ENCODE data around the gene ACSS2. TPM values are rescaled to one million over a fixed set of nuclear protein-coding genes. Genes with fewer than 3 reads are reported as not detected.

The ACSS2 gene
- total and polyA plus RNA-seq, 2 donors (not counting 1 experiment from before 2014, with no cell fraction given): 10.5 to 22.1 TPM

GRCh38 chr20:34915749-34916455 lies 39.5 kb downstream of the ACSS2 start:
- intact Hi-C loops (cut with micrococcal nuclease): no loop called here

DNA sequence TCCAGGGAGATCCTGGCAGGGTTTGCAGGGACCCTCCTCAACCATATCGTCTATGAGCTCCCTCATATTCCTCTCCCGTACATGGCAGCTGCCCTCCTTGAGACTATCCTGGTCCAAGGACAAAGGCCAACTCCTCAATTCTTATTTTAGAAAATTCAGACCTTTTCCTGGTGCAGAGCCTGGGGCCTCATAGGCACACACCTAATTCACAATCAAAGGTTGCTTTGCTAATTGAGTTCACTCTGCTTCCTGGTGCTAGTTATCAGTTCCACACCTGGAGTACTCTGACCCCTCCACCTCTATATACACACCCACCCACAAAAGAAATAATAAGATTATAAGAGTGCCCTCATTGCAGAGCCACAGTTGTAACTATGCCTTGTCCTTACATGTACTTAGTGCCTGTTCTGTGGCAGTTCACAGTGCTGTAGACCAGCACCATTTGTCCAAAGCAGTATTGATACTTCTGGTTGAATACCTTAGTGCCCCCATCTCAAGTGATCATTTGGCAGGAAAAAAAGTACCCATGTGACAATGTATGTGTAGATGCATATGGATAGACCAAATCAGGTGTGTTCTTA lies 40.5 kb downstream of the ACSS2 start:
- no peaks in the 10 kb centered on the region for H3K9me3 Mint-ChIP-seq (ENCODE audit: insufficient read depth)
- Histone ChIP-seq H3K4me3 (ENCODE audit: control extremely low read depth in 1 of 5, extremely low read depth in 1 of 5, insufficient read depth in 1 of 5, low read depth in 2 of 5, low read length in 4 of 5) (no peak overlapping the region), H3K27ac (ENCODE audit: low read length in 2 of 2) (no peak overlapping the region), H2AFZ (ENCODE audit: insufficient read depth, low read depth, low read length, poor library complexity, severe bottlenecking) (no peak overlapping the region), H3K27me3 (replicated peaks in 1 of 4; ENCODE audit: control extremely low read depth in 1 of 4, control insufficient read depth in 3 of 4, insufficient read depth in 4 of 4, low read length in 3 of 4) (no peaks in the 10 kb centered on the region), H3K9ac (ENCODE audit: low read length) (no peak overlapping the region), H3K9me3 (ENCODE audit: control extremely low read depth in 1 of 3, control insufficient read depth in 2 of 3, insufficient read depth in 1 of 3, low read length in 2 of 3) (no peaks in the 10 kb centered on the region), H3K36me3 (replicated peaks in 1 of 2; ENCODE audit: control extremely low read depth in 1 of 2, control insufficient read depth in 1 of 2, extremely low read depth in 1 of 2, insufficient read depth in 2 of 2, low read length in 1 of 2) (peaks cover 0 to 2% of the 10 kb centered on the region in 2 experiments), H3K79me2 (ENCODE audit: control insufficient read depth, insufficient read depth, low read length) (no peaks in the 10 kb centered on the region), H3K4me1 (ENCODE audit: control insufficient read depth in 2 of 2, insufficient read depth in 2 of 2, low read length in 2 of 2) (no peaks in the 10 kb centered on the region), H3K4me2 (replicated peaks; ENCODE audit: low read depth, low read length, poor library complexity, severe bottlenecking) (no peak overlapping the region), H4K20me1 (ENCODE audit: control insufficient read depth, insufficient read depth, low read length, poor library complexity, severe bottlenecking) (no peaks in the 10 kb centered on the region)
- ATAC-seq (ENCODE audit: low read depth) (no peak), DNase-seq (no peak)
- H3K27me3 Mint-ChIP-seq: no peaks in the 10 kb centered on the region
- CTCF ChIA-PET: no interaction called here
- no peak for TF ChIP-seq EZH2 (IDR thresholded peaks at IDR 0.05; ENCODE audit: borderline replicate concordance, insufficient read depth, low read depth, low read length, poor library complexity, severe bottlenecking)
- TF ChIP-seq, protein P1, sequence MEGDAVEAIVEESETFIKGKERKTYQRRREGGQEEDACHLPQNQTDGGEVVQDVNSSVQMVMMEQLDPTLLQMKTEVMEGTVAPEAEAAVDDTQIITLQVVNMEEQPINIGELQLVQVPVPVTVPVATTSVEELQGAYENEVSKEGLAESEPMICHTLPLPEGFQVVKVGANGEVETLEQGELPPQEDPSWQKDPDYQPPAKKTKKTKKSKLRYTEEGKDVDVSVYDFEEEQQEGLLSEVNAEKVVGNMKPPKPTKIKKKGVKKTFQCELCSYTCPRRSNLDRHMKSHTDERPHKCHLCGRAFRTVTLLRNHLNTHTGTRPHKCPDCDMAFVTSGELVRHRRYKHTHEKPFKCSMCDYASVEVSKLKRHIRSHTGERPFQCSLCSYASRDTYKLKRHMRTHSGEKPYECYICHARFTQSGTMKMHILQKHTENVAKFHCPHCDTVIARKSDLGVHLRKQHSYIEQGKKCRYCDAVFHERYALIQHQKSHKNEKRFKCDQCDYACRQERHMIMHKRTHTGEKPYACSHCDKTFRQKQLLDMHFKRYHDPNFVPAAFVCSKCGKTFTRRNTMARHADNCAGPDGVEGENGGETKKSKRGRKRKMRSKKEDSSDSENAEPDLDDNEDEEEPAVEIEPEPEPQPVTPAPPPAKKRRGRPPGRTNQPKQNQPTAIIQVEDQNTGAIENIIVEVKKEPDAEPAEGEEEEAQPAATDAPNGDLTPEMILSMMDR (IDR thresholded peaks at IDR 0.05): no peak
- intact Hi-C loops (cut with micrococcal nuclease): no loop called here
- no peak overlapping the region for H3K27ac Mint-ChIP-seq
- 96% methylated on average over 2 of the region's 2 CpGs for WGBS (ENCODE audit: insufficient coverage)
- H3K4me1 Mint-ChIP-seq: no peaks in the 10 kb centered on the region
- no peak overlapping the region for H3K4me3 Mint-ChIP-seq
- POLR2A ChIA-PET: interaction anchor here (1.1 kb wide), 1 partner anchor 26 kb away, joined by 3 read pairs; no protein-coding TSS in a partner anchor

More at GRCh38 chr20:34915749-34916455, 39.5 kb downstream of the ACSS2 start:
- Histone ChIP-seq H3K4me2 (replicated peaks; ENCODE audit: low read depth, low read length, poor library complexity, severe bottlenecking) (no peak overlapping the region), H3K9ac (ENCODE audit: low read length) (no peak overlapping the region), H3K27ac (ENCODE audit: low read length in 2 of 2) (no peak overlapping the region), H3K36me3 (replicated peaks in 1 of 2; ENCODE audit: control extremely low read depth in 1 of 2, control insufficient read depth in 1 of 2, extremely low read depth in 1 of 2, insufficient read depth in 2 of 2, low read length in 1 of 2) (peaks cover 0 to 2% of the 10 kb centered on the region in 2 experiments), H3K4me3 (ENCODE audit: control extremely low read depth in 1 of 5, extremely low read depth in 1 of 5, insufficient read depth in 1 of 5, low read depth in 2 of 5, low read length in 4 of 5) (no peak overlapping the region), H2AFZ (ENCODE audit: insufficient read depth, low read depth, low read length, poor library complexity, severe bottlenecking) (no peak overlapping the region), H3K9me3 (ENCODE audit: control extremely low read depth in 1 of 3, control insufficient read depth in 2 of 3, insufficient read depth in 1 of 3, low read length in 2 of 3) (no peaks in the 10 kb centered on the region), H3K27me3 (replicated peaks in 1 of 4; ENCODE audit: control extremely low read depth in 1 of 4, control insufficient read depth in 3 of 4, insufficient read depth in 4 of 4, low read length in 3 of 4) (no peaks in the 10 kb centered on the region), H4K20me1 (ENCODE audit: control insufficient read depth, insufficient read depth, low read length, poor library complexity, severe bottlenecking) (no peaks in the 10 kb centered on the region), H3K4me1 (ENCODE audit: control insufficient read depth in 2 of 2, insufficient read depth in 2 of 2, low read length in 2 of 2) (no peaks in the 10 kb centered on the region), H3K79me2 (ENCODE audit: control insufficient read depth, insufficient read depth, low read length) (no peaks in the 10 kb centered on the region)
- Mint-ChIP-seq H3K4me1 (no peaks in the 10 kb centered on the region), H3K27ac (no peak overlapping the region), H3K9me3 (ENCODE audit: insufficient read depth) (no peaks in the 10 kb centered on the region), H3K4me3 (no peak overlapping the region), H3K27me3 (no peaks in the 10 kb centered on the region)
- no peak for DNase-seq
- TF ChIP-seq EZH2 (IDR thresholded peaks at IDR 0.05; ENCODE audit: borderline replicate concordance, insufficient read depth, low read depth, low read length, poor library complexity, severe bottlenecking): no peak
- TF ChIP-seq, protein P1 (IDR thresholded peaks at IDR 0.05): no peak
- ATAC-seq (ENCODE audit: low read depth): no peak
- ChIA-PET CTCF (no interaction called here), POLR2A (interaction anchor here (1.1 kb wide), 1 partner anchor 25 kb away, joined by 3 read pairs; no protein-coding TSS in a partner anchor)
- WGBS (ENCODE audit: insufficient coverage): no CpG with 5 or more reads among the region's 4 CpGs

Measured in B cell (primary cell).